OCI-LY3 (cell line): ENCODE measurements around the gene GLYATL1B.
"Not testable (repeated sequence)": the region's sequence is repeated elsewhere in the genome, so short reads cannot be mapped to it uniquely, and the experiment has no call there.

Experiments
- EZH2phosphoT487 ChIP-seq: fragments of 200-600 bp; shearing (Covaris generic); IDR thresholded peaks from 2 replicates; pipeline ENCODE4 v1.6.1; 2018; ENCODE audit warnings: antibody characterized with exemption, mixed run types, low read depth
- TF ChIP-seq, protein P1 (sequence below): fragments of 200-600, 300-600 bp; sonication (generic); IDR thresholded peaks from 2 replicates; pipeline ENCODE4 v1.5.1; 2014; ENCODE audit warnings: antibody characterized with exemption, low read length, low read depth

DNA sequence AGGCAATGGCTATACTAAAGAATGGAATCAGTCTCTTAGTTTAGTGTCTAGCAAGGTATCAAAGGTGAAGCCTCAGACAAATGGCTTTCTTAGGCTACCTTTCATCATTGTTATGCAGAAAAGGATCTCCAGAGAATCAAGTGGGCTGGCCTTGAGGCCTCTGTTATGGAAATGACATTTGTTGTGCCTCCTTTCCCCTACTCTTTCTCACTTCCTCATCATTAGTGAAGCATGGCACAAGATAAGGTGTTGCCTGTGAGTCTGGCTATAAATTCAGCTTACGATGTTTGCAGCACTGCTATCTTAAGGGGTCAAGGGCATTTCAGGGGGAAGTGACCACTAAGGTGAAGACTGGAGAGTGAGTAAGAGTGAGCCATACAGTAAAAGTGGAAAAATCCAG, 9.1 kb downstream of the GLYATL1B start:
- TF ChIP-seq, protein P1, sequence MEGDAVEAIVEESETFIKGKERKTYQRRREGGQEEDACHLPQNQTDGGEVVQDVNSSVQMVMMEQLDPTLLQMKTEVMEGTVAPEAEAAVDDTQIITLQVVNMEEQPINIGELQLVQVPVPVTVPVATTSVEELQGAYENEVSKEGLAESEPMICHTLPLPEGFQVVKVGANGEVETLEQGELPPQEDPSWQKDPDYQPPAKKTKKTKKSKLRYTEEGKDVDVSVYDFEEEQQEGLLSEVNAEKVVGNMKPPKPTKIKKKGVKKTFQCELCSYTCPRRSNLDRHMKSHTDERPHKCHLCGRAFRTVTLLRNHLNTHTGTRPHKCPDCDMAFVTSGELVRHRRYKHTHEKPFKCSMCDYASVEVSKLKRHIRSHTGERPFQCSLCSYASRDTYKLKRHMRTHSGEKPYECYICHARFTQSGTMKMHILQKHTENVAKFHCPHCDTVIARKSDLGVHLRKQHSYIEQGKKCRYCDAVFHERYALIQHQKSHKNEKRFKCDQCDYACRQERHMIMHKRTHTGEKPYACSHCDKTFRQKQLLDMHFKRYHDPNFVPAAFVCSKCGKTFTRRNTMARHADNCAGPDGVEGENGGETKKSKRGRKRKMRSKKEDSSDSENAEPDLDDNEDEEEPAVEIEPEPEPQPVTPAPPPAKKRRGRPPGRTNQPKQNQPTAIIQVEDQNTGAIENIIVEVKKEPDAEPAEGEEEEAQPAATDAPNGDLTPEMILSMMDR = not testable (repeated sequence)
- not testable (repeated sequence) for TF ChIP-seq EZH2phosphoT487
